ENCODE data around the gene AACS. TPM values are rescaled to one million over a fixed set of nuclear protein-coding genes. Genes with fewer than 3 reads are reported as not detected.
"Not testable (repeated sequence)": the region's sequence is repeated elsewhere in the genome, so short reads cannot be mapped to it uniquely, and the experiment has no call there.

Gene AACS
- total RNA-seq, 3 donors from 2014 or later (not counting 1 experiment from before 2014, with no cell fraction given), result 14.6 to 20.4 (median 18.1) TPM

- H3K27ac ChIP-seq (ENCODE audit: low read length), result no peak overlapping the region
- Mint-ChIP-seq H3K4me3 (no peak overlapping the region), H3K4me1 (no peaks in the 10 kb centered on the region), H3K36me3 (no peaks in the 10 kb centered on the region), H3K27me3 (ENCODE audit: low read depth in 2 of 2) (no peaks in the 10 kb centered on the region), H3K9me3 (no peaks in the 10 kb centered on the region), H3K27ac (no peak overlapping the region)
- intact Hi-C loops (cut with micrococcal nuclease), result no loop called here
- 84% methylated on average over 6 of the region's 6 CpGs for WGBS (ENCODE audit: insufficient coverage)
- no peaks in the 10 kb centered on the region for H3K27me3 ChIP-seq (ENCODE audit: control insufficient read depth, insufficient read depth, low read length)
- DNase-seq (no peak), ATAC-seq (no peak)
- no peak overlapping the region for H3K4me3 ChIP-seq (ENCODE audit: low read length)
- peaks cover 9% of the 10 kb centered on the region for H3K36me3 ChIP-seq (ENCODE audit: control insufficient read depth, insufficient read depth, low read length)
- no peaks in the 10 kb centered on the region for H3K9me3 ChIP-seq (ENCODE audit: control insufficient read depth, insufficient read depth, low read length)
- TF ChIP-seq CTCF (IDR thresholded peaks at IDR 0.05), result no peak
- no peaks in the 10 kb centered on the region for H3K4me1 ChIP-seq (ENCODE audit: control insufficient read depth, insufficient read depth, low read length)
Observed at GRCh38 chr12:125083072-125083471, 17.8 kb downstream of the AACS start.

- H3K9me3 Mint-ChIP-seq; H3K4me1 ChIP-seq (ENCODE audit: control insufficient read depth, insufficient read depth, low read length); H3K27ac ChIP-seq (ENCODE audit: low read length); ATAC-seq; DNase-seq; H3K4me3 Mint-ChIP-seq; H3K4me1 Mint-ChIP-seq; H3K4me3 ChIP-seq (ENCODE audit: low read length); H3K27ac Mint-ChIP-seq; H3K36me3 Mint-ChIP-seq; H3K9me3 ChIP-seq (ENCODE audit: control insufficient read depth, insufficient read depth, low read length); H3K27me3 Mint-ChIP-seq (ENCODE audit: low read depth in 2 of 2); H3K27me3 ChIP-seq (ENCODE audit: control insufficient read depth, insufficient read depth, low read length); intact Hi-C loops (cut with micrococcal nuclease): not testable (repeated sequence)
- H3K36me3 ChIP-seq (ENCODE audit: control insufficient read depth, insufficient read depth, low read length), result peaks cover 20% of the 10 kb centered on the region
- WGBS (ENCODE audit: insufficient coverage), result 78% methylated on average over 6 of the region's 6 CpGs
Observed at GRCh38 chr12:125088199-125088598, 23.0 kb downstream of the AACS start.

- Mint-ChIP-seq H3K27me3 (ENCODE audit: low read depth in 2 of 2) (no peaks in the 10 kb centered on the region), H3K4me1 (no peaks in the 10 kb centered on the region), H3K4me3 (no peak overlapping the region), H3K9me3 (no peaks in the 10 kb centered on the region), H3K36me3 (no peaks in the 10 kb centered on the region), H3K27ac (no peak overlapping the region)
- Histone ChIP-seq H3K4me3 (ENCODE audit: low read length) (no peak overlapping the region), H3K27me3 (ENCODE audit: control insufficient read depth, insufficient read depth, low read length) (no peaks in the 10 kb centered on the region), H3K27ac (ENCODE audit: low read length) (no peak overlapping the region), H3K9me3 (ENCODE audit: control insufficient read depth, insufficient read depth, low read length) (no peaks in the 10 kb centered on the region), H3K36me3 (ENCODE audit: control insufficient read depth, insufficient read depth, low read length) (peaks cover 25% of the 10 kb centered on the region), H3K4me1 (ENCODE audit: control insufficient read depth, insufficient read depth, low read length) (no peaks in the 10 kb centered on the region)
- TF ChIP-seq CTCF (IDR thresholded peaks at IDR 0.05), result no peak
- no peak for DNase-seq
- ATAC-seq, result no peak
- WGBS (ENCODE audit: insufficient coverage), result 94% methylated on average over 9 of the region's 9 CpGs
- intact Hi-C loops (cut with micrococcal nuclease), result no loop called here
Observed at GRCh38 chr12:125089083-125089482, 23.8 kb downstream of the AACS start.

GRCh38 chr12:125089626-125090025, 24.4 kb downstream of the AACS start:
- no peaks in the 10 kb centered on the region for H3K9me3 ChIP-seq (ENCODE audit: control insufficient read depth, insufficient read depth, low read length)
- no peaks in the 10 kb centered on the region for H3K27me3 Mint-ChIP-seq (ENCODE audit: low read depth in 2 of 2)
- H3K27ac ChIP-seq (ENCODE audit: low read length), result no peak overlapping the region
- intact Hi-C loops (cut with micrococcal nuclease), result no loop called here
- no peaks in the 10 kb centered on the region for H3K4me1 ChIP-seq (ENCODE audit: control insufficient read depth, insufficient read depth, low read length)
- H3K4me3 ChIP-seq (ENCODE audit: low read length), result no peak overlapping the region
- no peaks in the 10 kb centered on the region for H3K36me3 Mint-ChIP-seq
- DNase-seq, result no peak
- H3K4me1 Mint-ChIP-seq, result no peaks in the 10 kb centered on the region
- WGBS (ENCODE audit: insufficient coverage), result 97% methylated on average over 1 of the region's 1 CpG
- no peak overlapping the region for H3K27ac Mint-ChIP-seq
- peaks cover 27% of the 10 kb centered on the region for H3K36me3 ChIP-seq (ENCODE audit: control insufficient read depth, insufficient read depth, low read length)
- TF ChIP-seq CTCF (IDR thresholded peaks at IDR 0.05), result no peak
- H3K27me3 ChIP-seq (ENCODE audit: control insufficient read depth, insufficient read depth, low read length), result no peaks in the 10 kb centered on the region
- no peaks in the 10 kb centered on the region for H3K9me3 Mint-ChIP-seq
- ATAC-seq, result no peak
- H3K4me3 Mint-ChIP-seq, result no peak overlapping the region

Data from natural killer cell (primary cell).